Stimulated activated CD8-positive, alpha-beta memory T cell treated with anti-CD3 and anti-CD28 coated beads, Interleukin-7, amount 100 ng/mL, for 24 hours (primary cell): Measurements from ENCODE around the gene MYRF.

ENCODE experiments used
- DNase-seq: peaks from one replicate; pipeline ENCODE4 v3.0.0-alpha.2; 2020; ENCODE audit warnings: low read depth

Gene MYRF

DNA sequence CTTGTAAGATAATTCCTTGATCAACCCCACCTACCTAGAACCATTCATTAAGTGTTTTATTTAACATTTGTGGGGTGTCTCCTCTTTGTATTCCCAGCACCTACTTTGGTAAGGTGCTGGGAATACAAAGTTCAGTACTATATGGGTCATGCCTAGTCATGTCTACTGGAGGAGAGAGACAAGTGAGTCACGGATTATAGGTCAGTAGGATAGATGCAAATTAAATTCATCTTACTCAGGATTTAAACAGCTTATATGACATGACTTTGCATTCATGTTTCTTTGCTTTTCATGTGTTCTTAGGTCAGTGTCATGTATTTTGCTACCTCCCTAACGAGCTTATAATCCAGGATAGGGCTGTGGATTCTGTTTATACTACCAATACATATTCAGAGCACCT lies 67.7 kb downstream of the MYRF start:
- no peak for DNase-seq

GRCh38 chr11:61826930-61827570 lies 74.6 kb downstream of the MYRF start:
- no peak for DNase-seq

DNA sequence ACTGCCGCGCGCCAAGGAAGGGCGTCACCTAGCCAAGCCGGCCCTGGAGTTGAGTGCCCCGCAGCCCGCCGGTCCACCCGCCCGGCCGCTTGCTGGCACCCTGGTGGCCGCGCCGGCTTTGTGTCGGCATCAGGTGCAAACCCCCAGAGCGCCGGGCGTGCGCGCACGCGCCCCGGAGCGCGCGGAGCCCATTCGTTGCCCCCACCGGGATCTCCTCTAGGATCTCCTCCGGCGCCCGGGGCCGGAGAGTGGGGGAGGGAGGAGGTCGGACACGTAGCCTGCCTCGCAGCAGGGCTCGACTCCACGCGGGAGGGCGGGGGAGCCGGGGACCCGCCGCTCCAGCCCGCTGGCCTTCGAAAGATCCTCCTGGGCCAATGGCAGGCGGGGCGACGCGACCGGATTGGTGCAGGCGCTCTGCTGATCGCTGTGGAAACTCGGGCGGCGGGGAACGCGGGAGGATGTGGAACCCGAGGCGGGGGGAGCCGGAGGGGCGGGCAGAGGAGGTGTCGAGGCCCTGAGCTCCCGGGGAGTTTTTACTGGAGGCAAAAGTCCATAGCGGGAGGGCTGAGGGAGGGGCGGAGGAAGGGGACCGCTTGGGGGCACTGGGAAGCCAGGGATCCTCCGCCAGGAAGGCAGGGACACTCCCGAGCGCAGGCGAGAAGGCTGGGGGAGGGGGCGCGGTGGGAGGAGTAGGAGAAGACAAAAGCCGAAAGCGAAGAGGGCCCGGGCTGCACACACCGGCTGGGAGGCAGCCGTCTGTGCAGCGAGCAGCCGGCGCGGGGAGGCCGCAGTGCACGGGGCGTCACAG lies 75.3 kb downstream of the MYRF start, which contains the start of gene FADS2:
FADS2 (plus strand) TSS at position 730 of the 808 bp plus-strand sequence. CDS start 91 bp downstream, outside the sequence.
- DNase-seq, result no peak

- no peak for DNase-seq
These were observed 75.9 kb downstream of the MYRF start for GRCh38 chr11:61828379-61828628.

- DNase-seq, result no peak
These were observed 76.4 kb downstream of the MYRF start for GRCh38 chr11:61828629-61829407.

DNA sequence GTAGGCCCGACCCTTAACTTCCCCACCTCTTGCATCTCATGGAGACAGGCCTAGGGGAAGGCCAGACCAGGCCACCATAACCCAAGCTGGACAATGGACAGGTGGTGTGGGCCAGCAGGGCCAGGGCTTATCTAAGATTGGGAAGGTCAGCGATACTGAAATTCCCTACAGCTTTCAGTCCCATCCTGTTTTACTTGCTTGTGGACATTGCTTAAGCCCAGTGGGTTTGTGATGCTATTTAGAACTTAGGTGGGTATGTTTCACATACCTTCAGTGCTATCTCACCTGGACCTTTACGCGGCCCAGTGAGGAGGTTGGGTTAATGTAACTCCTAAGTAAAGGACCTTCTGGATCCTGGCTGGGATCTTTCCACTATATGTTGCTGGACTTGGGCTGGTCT lies 77.4 kb downstream of the MYRF start:
- no peak for DNase-seq

DNA sequence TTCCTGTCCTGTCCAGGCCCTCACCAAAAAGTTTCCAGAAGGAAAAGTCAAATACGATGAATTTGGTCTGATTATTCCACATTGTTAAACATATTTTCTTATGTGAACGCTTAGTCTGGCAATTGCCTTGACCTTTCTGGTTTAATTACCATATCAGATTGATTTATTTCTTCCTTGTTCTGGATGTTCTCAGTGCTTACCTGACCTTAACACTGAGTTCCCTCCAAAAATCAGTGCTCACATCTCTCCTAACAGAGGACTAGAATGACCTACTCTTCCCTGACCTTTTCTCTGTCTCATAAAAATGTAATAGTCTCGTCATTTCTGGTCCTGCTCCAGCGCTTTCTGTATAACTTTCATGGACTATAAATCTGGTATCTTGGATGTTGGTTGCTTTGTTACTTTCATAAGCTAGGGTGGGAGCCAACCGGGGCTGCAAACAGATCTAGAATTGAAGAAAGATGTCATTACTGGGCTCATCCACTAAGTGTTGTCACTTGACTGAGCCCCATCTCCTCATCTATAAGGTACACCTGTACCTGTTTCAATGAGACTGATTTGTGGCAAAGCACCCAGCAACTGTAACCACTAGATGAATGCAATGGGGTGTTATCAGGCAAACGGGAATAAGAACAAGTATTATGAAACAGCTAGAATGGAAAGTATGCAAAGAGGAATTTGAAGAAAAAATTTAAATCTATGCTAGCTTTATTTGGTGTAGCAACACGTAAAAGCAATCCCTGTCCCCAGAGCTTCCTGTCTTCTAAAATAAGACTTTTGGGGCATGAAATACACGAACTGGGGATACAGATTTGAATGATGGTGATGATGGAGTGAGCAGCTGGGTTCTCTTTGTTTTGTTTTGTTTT lies 78.0 kb downstream of the MYRF start:
- no peak for DNase-seq

- DNase-seq, result no peak
These were observed 79.8 kb downstream of the MYRF start for GRCh38 chr11:61832207-61832606.

- no peak for DNase-seq
These were observed 80.3 kb downstream of the MYRF start for GRCh38 chr11:61832754-61833153.

DNA sequence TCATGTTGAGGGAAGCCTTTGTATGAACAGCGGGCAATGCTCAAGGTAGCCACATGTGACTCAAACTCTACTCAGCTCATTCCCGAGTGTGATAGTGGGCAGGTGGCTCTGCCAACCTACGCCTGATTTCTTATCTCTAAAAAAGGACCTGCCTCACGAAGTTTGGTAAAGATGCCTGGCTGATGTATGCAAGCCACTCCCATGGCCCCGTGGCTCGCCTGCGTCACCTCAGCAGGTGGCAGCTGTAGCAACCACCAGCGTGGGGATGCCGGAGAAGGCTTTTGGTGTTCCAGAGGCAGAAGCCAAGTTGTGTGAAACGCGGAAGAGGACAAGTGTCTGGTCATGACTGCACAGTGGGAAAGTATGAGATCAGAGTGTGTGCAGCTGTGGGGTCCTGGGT lies 81.0 kb downstream of the MYRF start:
- DNase-seq, result no peak

GRCh38 chr11:61833926-61834277 lies 81.5 kb downstream of the MYRF start:
- no peak for DNase-seq

DNA sequence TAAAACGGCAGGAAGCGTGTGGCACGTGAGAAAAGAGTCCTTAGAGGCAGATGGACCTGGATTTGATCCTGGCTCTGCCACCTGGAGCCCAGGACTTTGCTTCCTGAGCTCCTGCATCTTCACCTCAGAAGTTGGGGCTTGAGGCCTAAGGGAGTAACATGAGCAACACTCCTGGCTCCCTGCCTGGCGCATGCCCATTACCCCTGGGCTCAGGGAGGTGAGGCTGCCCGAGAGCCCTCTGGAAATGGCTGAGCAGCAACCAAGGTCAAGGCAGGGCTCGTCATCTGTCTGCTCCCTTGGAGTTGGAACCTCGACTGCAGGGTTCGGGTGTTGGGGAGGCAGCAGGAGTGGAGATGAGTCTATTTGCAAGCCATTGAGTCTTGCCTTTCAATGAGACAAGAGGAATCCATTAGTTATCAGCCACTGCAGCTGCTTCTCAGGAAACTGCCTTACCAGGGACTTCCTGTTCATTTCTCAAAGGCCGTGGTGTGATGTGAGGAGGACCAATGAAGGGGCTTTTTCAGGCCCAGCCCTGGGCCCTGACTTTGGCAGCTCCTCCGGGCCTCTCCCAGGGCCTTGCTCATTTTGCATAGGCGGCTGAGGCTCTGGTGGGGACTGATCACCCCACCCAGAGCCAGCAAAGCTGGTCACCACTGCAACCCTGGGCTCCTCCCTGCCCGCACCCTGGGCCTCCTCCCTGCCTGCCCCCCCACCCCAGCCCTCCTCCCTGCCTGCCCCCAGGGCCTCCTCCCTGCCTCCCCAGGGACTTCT lies 82.0 kb downstream of the MYRF start:
- no peak for DNase-seq

- DNase-seq, result no peak
These were observed 83.8 kb downstream of the MYRF start for GRCh38 chr11:61836193-61836592.

DNA sequence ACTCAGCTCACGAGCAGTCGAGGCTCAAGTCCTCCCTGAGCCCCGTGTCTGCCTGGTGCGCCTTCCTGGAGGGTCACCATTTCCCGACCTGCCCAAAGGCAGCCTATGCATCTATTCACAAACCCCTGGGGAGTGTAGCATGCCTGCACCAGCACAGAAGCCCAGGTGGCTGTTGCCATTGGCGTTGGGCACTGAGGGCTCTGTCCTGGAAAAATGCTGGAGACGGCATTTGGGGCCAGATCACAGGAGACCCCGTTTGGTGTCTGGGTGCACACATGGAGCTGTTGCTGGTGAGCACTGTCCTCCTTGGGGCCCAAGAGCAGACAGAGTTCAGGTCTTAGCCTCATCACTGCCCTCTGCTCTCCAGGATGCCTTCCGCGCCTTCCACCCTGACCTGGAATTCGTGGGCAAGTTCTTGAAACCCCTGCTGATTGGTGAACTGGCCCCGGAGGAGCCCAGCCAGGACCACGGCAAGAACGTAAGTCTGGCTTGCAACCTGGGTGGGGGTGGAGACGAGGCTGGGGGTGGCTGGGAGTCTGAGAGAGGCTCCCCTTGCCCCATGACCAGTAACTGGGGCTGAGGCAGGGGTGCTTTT lies 85.1 kb downstream of the MYRF start:
- DNase-seq, result no peak
